ENCODE results near the gene SLC22A8. TPM values are rescaled to one million over a fixed set of nuclear protein-coding genes. Genes with fewer than 3 reads are reported as not detected.
"Not testable (repeated sequence)": the region's sequence is repeated elsewhere in the genome, so short reads cannot be mapped to it uniquely, and the experiment has no call there.

Gene SLC22A8
- total RNA-seq, 1 donor from 2014 or later = not detected

- DNase-seq (ENCODE audit: extremely low read depth, low read depth, low spot score) = no peak
Measured at GRCh38 chr11:62994775-62995174, 20.9 kb downstream of the SLC22A8 start.

DNA sequence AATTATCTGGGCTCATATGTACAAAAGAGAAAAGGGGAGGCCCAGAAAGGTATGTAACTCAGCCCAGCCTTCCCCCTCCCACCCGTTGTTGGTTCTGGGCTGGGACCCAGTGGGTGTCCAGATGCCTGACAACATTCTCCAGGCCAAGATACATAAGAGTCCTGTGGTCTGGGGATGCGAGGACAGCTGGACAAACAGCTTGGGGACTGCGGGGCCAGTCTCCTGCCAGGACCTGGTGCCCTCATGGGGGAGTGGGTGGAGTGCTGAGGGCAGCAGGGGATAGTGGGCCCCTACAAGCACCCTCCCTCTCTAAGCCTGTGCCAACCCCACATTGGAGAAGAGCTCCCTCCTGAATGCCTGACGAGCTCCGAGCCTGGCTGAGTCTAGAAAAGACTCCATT is 27.4 kb downstream of the SLC22A8 start:
- DNase-seq (ENCODE audit: extremely low read depth, low read depth, low spot score) = no peak

- DNase-seq (ENCODE audit: extremely low read depth, low read depth, low spot score) = no peak
Measured at GRCh38 chr11:62985041-62985750, 30.4 kb downstream of the SLC22A8 start.

GRCh38 chr11:62984451-62984991 is 31.1 kb downstream of the SLC22A8 start, which contains the start of gene SLC22A6:
Gene SLC22A6, minus strand, starts transcription at chr11:62984967. Its CDS starts 277 bp downstream, at chr11:62984690.
- no peak for DNase-seq (ENCODE audit: extremely low read depth, low read depth, low spot score)

DNA sequence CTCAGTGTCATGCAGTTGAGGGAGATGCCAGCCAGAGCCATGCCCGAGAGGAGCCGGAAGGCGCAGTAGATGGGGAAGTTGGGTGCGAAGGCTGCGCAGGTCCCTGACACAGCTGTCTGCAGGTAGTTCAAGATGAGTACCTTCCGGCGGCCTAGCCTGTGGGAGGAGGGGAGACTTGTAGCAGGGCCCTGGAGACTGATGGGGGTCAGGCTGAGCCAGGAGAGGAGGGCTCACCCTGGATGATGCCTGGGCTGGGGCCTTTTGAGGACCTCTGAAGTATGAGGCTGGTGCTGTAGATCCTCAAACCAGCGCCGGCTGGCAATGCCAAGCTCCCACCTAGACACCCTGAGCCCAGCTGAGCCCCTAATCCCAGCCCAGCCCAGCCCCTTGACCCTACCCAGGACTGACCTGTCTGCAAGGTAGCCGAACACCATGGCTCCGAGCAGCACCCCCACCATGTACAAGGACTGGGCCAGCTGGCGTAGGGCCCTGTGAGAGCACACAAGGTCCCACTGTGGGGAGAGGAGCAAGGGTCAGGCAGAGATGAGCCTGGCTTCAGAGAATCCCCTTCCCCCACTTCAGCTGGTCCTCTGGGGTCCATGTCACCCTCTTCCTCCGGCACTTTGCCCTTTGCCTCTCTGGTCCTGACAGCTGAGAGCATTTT is 32.0 kb downstream of the SLC22A8 start:
- DNase-seq (ENCODE audit: extremely low read depth, low read depth, low spot score) = no peak

- no peak for DNase-seq (ENCODE audit: extremely low read depth, low read depth, low spot score)
Measured at GRCh38 chr11:62981743-62982142, 33.9 kb downstream of the SLC22A8 start.

DNA sequence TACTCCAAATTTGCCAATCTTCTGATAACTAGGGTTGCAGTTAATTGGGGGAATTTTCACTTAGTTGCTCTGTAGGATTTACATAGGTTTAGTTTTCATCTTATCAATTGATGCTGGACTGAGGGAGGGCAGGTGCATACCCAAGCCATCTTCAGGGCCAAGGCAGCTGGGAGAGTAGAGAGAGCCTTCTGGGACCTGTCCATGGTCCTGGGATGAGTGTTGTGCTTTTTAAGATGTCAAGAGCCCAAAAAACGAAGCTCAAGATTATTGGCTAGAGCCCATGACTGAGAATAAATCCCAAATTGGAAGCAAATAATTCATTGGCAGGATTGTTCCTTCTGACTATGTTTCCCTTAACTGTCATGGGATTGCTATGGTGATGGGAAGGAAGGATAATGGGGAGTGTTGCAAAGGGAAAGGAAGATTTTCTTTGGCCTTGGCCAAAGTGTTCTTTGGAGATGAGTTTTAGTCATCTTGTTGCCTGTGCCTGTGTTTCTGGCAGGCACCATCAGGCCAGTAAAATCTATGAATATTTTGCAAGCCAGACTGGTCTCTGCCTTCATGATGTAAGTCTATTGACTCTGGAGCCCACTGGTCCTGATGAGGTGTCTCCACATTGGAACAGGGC is 35.4 kb downstream of the SLC22A8 start:
- DNase-seq (ENCODE audit: extremely low read depth, low read depth, low spot score) = no peak

DNA sequence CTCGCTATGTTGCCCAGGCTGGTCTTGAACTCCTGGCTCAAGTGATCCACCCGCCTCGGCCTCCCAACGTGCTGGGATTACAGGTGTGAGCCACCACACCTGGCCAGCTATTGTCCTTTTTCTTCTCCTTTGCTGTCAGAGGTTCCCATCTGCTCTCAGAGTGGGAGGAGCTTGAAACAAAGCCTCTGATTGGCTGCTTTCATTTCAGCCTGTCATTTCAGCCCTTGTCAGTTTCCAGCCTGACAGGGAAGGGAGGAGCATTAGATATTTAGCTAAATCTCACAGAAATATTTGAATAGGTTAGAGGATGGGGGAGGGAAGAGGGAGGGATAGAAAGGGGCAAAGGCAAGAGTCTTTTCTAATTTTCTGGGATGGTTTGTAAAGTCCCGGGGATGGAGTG is 39.5 kb downstream of the SLC22A8 start:
- DNase-seq (ENCODE audit: extremely low read depth, low read depth, low spot score) = no peak

GRCh38 chr11:62974848-62975522 is 40.7 kb downstream of the SLC22A8 start:
- DNase-seq (ENCODE audit: extremely low read depth, low read depth, low spot score) = no peak

- no peak for DNase-seq (ENCODE audit: extremely low read depth, low read depth, low spot score)
Measured at GRCh38 chr11:62965574-62965973, 50.1 kb downstream of the SLC22A8 start.

DNA sequence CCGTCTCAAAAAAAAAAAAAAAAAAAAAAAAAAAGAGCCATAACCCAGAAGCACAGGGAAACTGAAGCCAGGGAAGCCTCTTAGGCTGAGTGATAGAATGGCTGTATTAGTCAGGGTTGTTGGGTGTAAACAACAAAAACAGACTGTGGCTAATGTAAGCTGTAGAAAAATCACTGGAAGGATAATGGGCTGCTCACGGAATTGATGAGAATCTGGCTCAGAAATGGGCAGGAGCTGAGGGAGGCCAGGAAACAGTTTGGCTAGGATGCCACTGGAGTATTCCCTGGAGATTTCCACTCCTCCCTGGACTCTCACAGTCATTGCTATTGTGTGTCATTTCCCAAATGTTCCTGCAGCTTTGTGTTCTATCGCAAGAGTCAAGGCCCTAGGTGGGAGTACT is 53.2 kb downstream of the SLC22A8 start:
- DNase-seq (ENCODE audit: extremely low read depth, low read depth, low spot score) = no peak

GRCh38 chr11:62961017-62961570 is 54.5 kb downstream of the SLC22A8 start:
- no peak for DNase-seq (ENCODE audit: extremely low read depth, low read depth, low spot score)

DNA sequence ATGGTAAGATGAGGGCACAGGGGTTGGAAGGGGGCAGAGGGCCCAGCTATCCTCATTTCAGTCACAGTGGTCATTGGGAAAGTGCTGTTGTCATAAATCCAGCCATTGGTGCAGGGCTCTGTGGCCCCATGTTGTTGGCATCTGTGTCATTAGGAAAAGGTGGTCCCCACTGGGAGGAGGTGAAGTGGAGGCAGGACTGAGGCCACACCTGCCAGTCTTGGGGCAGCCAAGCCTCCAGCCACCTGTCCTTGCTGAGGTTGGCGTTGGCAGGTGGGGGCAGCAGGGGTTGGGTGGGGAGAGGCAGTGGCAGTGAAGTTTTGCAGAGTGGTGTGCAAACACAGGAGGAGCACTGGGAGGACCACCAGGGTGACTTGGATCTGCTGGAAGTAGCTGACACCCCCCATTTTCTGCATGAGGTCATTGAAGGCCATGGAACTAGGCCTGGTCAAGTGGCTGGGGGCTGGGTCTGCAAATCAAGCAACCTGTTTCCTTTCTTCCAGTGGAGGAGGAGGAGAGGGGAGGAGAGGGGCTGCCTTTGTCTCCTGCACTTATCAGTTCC is 56.1 kb downstream of the SLC22A8 start:
- DNase-seq (ENCODE audit: extremely low read depth, low read depth, low spot score) = no peak

- no peak for DNase-seq (ENCODE audit: extremely low read depth, low read depth, low spot score)
Measured at GRCh38 chr11:62958547-62959421, 56.9 kb downstream of the SLC22A8 start.

DNA sequence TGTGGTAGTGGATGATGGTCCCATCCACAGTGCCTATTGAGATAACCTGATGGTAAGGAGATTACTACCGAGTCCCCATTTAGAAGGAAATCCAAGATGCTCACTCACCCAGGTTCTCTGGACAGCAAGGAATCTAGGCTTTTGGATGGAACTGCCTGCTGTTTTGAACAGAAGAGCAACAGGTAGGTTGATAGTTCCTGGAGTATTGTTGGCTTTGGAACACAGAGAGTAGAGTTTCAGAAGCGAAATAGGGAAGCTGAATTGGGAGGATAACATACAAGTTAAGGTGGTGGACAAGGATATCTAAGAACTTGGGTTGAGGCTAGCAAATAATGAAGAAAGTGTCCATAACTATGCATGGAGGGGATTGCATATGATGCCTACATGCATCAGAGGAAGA is 58.5 kb downstream of the SLC22A8 start:
- DNase-seq (ENCODE audit: extremely low read depth, low read depth, low spot score) = no peak

- DNase-seq (ENCODE audit: extremely low read depth, low read depth, low spot score) = no peak
Measured at GRCh38 chr11:62954478-62954877, 61.2 kb downstream of the SLC22A8 start.

- DNase-seq (ENCODE audit: extremely low read depth, low read depth, low spot score) = no peak
Measured at GRCh38 chr11:62953811-62954210, 61.8 kb downstream of the SLC22A8 start.

DNA sequence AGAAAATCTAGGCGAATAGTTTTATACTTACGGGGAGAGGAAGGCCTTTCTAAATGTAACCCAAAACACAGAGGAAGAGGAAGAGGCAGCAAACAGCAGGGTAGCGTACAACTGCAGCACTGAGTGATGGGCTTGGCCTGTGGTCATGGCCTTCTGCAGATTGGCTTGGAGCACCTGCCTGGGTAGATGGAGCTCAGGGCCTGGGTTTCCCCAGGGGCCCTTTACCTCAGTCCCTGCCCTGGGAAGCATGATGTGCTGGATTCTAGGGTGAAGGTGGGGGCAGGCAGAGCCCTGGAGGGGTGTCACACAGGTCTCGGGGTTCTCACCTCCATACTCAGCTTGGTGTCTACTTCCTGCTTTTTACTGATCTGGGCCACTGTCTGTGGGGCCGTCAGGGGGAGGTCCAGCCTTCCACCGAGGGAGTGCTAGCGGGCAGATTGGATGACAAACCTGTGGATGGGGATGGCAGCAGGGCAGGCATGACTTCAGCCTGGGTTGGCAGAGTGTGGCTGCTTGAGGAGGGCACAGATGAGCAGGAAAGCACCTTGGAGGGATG is 66.8 kb downstream of the SLC22A8 start:
- DNase-seq (ENCODE audit: extremely low read depth, low read depth, low spot score) = no peak

DNA sequence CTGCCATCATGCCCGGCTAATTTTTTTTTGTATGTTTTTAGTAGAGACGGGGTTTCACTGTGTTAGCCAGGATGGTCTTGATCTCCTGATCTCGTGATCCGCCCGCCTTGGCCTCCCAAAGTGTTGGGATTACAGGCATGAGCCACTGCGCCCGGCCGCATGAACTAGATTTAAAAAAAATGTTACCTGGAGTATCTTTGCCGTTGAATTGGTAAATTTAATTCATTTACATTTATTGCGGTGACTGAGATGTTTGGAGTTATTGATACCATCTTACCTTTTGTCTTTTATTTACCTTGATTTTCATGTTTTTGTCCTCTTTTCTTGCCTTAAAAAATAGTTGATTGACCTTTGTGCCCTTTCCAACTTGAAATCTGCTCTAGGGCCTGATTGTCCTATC is 70.1 kb downstream of the SLC22A8 start:
- DNase-seq (ENCODE audit: extremely low read depth, low read depth, low spot score) = not testable (repeated sequence)

Data from glomerular endothelial cell (primary cell).